Pons (tissue), 1 donor: ENCODE results near the gene CEP164.
"Not testable (repeated sequence)": the region's sequence is repeated elsewhere in the genome, so short reads cannot be mapped to it uniquely, and the experiment has no call there.

Experiments used
- DNase-seq: peaks from one replicate; pipeline ENCODE4 v3.0.0-alpha.2; 2016; ENCODE audit warnings: low spot score

Gene CEP164

DNA sequence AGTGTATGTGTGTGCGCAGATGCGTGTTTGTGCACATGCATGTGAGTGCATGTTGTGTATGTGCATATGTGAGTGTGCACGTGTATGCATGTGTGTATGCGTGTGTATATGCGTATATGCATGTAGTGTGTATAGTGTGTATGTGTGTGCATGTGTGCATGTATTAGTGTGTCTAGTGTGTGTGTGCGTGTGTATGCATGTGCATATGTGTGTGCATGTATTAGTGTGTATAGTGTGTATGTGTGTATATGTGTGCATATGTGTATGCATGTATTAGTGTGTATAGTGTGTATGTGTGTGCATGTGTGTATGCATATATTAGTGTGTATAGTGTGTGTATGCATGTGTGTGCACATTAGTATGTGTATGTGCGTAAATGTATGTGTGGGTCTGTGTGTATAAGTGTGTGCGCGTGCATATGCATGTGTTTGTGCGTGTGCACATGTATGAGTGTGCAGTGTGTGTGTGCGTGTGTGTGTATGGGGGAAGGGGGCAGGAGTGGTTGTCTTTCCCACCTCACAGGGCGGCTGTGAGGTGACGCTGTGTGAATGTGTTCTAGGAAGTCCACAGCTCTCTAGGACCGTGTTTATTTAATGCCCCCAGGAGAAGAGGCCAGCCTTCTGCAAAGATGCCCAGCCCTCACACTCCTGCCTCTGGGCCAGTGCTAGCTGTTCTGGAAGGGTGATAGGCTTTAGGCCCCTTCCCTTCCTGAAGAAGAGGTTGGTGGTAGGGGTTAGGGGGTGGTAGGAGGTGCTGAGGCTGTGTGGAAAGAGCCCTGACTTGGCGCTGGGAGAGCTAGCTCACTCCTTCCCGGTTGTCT is 114.6 kb downstream of the CEP164 start:
- no peak for DNase-seq

DNA sequence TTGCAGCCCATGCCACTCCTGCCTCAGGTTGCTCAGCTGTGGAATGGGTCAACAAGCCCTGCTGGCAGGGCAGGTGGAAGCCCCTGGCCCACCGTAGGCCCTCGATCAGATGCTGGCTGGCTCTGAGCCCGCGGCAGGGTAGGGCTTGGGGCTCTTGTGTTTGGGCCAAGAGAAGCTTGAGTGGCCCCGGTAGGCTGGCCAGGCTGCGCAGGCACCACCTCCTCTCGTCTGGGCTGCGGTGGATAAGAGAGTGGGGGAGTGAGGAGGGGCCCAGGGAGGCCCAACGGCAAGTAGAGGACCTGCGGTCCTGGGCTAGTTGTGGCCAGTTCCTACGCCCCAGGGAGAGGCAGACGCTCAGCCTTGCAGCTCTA is 115.2 kb downstream of the CEP164 start:
- DNase-seq, result no peak

- peak; percentile 57 for DNase-seq
These were observed 115.9 kb downstream of the CEP164 start for GRCh38 chr11:117443266-117444186.

DNA sequence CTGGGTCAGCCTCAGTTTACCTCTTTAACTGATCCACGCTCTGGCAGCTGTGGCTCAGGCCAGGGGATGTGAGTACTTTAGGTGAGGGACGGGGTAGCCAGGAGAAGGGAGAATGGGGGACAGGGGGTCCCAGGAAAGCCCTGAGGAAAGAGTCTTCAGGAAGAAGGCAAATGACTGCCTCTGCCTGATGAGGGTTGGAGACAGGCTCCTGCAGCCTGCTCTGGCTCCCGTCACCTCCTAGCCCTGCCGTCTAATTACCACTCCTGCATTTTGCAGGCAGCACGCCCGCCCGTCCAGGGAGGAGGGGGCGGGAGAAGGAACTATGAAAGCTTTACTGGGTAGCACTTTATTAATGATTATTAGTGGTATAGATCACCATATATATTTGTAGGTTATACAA is 116.6 kb downstream of the CEP164 start:
- DNase-seq, result no peak

DNA sequence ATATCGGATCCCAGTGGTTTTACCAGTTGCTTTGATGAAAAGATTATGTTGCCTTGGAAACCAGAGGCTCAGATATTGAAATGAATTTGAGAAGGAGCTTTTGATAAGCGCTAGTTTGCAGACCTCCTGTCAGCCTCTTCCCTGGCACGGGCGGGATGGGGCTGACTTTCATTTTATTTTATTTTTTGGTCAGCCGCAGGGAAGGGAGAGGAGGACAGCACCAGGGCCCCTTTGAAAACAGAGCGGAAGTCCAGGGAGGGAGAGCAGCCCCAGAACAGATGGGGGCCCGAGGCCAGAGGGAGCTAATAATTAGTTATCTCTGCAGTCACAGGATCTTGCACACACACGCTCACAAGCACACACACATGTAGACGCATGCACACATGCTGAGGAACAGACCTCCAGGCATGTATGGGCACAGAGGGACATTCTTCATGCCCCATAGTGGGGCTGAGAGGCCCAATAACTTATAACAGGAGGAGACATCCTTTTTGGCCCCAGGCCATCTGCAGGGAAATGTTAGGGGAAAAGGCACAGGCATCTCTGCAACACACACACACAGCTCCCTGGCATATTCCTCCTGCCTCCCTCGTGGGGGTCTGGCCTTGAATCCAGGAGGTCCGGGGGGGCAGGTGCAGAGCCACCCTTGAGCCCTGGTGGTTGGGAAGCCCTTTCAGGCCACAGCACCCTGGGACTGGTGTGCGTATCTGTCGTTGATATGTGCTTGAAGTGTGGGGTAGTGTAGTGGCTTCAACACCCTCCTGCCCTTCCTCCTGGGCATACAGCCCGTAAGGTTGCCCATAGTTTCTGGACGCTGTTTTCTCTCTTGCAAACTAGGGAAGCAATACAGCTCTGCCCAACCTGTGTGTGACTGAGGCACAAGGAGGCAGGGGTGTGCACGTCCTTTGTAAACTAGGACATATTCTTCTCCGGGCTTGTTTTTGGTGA is 117.3 kb downstream of the CEP164 start:
- DNase-seq, result no peak

GRCh38 chr11:117449111-117449693 is 121.5 kb downstream of the CEP164 start:
- DNase-seq, result no peak

GRCh38 chr11:117453886-117454563 is 126.4 kb downstream of the CEP164 start:
- no peak for DNase-seq

- no peak for DNase-seq
These were observed 126.9 kb downstream of the CEP164 start for GRCh38 chr11:117454564-117454917.

DNA sequence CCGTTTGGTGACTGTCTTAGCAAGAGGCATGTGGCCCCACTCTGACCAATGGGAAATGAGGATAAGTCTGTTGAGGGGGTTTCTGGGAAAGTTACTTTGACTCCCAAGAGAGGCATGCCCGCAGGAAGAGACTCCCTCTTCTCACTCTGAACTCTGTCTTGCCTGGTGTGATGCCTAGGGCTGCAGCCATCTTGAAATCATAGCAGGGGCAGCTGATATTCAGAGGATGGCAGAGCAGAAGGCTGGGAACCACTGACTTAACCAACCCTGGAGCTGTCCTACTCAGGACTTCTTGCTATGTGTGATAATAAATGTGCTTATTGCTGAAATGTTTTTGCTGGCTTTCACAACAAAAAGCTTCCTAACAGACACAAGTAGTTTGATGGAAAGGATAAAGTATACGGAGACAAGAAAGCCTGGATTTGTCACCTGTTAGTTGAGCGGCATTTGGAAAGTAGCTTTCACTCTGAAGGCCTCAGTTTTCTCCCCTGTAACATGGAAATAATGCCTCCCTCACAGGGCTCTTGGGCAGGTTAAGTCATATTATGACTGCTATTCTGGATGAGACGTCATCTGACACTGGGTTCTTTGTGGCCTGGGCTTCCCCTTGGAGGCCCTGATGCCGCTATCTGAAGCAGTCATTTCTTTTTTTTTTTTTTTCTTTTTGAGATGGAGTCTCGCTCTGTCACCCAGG is 128.5 kb downstream of the CEP164 start:
- no peak for DNase-seq

GRCh38 chr11:117456721-117457029 is 129.0 kb downstream of the CEP164 start:
- DNase-seq, result not testable (repeated sequence)

DNA sequence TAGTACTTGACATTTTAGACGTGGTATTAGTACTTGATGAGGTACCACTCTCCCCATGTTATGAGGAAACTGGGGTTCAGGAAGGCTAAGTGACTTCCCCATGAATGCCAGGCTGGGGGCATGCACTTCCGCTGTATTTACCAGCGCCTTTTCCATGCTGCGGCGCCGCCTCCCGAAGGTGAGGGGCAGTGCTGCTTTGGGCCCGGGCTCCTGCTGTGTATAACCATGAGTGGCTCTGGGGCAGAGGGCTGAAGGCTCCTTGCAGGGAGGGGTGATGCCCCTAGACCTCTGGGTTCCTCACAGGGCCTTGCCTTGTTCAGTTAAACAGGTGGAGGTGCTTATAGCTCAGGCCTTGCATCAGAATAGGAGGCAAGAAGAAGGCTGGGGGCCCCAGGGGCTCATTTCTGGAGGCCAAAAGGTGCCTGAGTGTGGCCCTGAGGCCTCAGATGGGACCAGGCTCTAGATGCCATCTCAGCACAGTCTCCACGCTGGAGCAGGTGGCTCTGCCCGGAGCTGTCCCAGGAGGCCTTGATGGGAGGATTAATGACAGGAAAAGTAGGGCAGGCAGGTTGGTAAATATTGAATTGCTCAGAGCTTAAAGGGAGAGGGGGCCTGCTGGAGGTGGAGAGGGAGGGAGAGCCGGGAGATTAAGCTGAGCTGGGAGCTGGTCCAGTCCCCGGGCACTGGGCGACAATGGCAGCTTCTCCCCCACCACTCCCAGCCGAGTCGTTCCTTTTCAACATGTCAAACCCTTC is 129.6 kb downstream of the CEP164 start:
- no peak for DNase-seq

GRCh38 chr11:117457835-117458234 is 130.2 kb downstream of the CEP164 start:
- no peak for DNase-seq

DNA sequence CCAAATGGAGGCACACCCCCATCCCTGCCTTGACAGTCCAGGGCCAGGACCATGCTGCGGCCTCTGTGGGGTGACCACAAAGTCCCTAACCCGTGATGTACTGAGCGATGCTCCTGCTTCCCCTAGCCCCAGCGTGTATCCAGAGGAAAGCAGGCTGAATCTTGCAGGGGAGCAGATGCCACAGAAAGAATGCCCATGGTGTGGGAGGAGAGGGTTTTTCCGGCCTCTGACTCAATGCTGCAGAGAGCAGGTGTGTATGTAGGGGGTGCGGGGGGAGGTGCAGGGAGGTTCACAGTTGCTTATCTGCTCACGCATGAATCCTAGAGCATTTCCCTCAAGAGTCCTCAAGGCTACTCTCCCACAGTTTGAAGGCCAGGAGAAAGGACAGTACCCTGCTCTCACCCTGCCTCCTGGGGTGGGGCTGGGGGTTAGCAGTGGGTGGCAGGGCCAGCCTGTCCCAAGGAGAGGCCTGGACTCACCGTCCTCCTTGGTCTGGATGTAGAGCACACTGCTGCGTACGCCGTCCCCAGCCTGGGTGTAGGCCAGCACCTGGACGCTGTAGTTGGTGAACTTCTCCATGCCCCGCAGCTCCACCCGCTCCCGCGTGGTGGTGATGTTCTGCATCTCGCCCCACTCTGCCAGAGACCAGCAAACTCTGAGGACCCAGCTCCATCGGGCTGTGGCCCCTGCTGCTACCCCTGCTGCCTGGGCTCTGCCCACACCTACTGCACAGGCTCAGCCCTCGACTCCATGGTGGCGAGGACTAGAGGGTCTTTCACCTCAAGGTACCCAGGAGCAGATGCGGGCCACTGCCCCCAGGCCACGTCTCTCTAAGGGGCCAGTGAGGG is 130.8 kb downstream of the CEP164 start:
- no peak for DNase-seq

DNA sequence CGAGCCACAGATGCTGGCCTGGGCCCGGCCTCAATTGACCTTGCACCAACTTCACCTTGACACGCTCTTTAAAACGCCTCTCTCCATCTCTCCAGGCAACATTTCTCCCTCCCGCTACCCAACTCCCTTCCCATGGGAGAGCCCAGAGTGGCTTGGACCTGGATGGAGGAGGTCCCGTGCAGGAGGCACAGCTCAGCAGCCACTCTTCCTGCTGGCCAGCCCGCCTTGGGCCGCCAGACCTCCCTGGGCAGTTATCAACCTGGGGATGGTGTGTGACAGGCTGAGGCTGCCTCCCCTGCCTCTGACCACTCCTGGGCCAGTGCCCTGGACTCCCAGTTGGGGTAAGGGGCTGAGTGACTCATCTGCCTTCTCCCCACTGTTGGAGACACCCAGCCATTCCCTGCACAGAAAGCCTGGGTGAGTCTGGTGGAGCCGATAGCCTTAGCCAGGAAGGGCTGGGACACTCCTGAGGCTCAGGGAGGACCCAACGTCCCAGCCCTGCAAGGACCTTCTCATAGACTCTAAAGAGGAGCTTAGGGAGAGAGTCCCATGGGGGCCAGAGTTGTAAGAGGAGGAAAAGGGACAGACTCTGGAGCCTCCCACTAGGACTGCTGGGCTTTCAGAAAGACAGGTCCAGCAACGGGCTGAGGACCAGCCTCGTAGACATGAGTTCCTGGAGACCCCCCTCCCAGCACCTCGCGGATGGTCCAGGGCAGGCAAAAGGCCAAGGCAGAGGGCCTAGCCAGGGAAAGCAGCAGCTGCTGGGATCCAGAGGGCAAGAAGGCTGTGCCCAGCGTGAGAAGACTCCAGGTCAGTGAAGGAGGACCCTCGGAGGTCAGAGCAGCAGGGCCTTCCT is 131.7 kb downstream of the CEP164 start:
- DNase-seq, result no peak

GRCh38 chr11:117459979-117460300 is 132.3 kb downstream of the CEP164 start:
- DNase-seq, result no peak

DNA sequence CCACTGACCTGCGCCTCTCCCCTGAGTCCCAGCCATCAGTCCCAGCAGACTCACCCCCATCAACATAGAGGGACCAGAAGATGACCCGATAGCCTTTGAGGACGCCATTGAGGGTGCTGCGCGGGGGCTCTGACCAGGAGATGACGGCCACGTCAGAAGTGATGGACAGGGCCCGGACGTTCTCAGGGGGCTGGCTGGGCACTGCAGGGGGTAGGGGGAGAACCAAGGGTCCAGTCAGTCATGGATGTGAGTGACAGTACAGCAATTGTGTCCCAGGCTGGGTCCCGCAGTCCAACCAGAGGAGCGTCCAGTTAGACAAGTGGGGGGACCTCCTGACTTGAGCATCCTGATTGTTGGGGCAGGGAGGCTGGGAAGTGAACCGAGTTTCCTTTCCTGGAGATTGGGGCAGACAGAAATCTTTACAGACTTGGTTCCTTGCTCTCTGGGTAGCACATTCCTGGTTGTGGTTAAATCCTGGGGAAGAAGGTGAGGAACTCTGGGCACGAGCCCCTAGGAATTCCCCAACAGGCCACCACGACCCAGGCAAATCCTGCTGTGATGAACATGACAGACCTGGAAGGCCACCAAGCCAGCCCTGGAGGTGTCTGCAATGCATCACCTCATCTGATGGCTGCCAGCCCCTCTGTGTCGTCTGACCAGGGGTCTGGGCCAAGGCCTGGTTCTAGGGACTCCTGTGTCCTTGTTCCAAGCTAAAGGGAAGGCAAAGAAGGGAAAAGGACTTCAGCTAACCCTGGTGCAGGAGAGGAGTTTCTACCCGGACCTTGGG is 133.9 kb downstream of the CEP164 start:
- DNase-seq, result no peak

DNA sequence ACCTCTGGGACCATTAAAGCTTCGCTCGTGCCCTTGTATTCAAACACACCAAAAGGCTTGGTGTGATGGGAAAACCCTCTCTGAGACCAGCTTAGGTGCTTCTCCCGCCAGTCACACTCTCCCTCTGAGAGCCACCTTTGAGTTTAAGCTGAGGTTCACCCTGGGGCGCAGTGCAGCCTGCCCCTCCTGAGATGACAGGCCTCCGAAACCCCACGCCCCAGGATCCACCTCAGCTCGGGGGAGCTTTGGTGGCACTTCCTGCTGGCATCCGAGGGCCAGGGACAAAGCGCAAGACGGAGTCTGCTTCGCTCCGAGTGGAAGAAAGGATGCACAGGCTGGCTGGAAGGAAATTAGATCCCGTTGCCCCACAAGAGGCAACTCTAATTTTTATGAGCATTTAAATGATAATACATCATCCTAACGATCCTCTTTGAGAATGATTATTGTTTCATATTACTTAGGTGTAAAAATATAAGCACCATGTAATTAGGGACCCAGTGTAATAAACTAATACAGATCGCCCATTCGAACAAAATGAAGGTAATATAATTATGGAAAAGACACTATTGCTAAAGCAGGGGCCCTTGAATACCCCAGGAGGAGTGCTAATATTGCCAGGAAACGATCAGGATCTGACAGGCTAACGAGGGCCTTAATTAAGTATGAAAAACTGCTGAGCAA is 134.7 kb downstream of the CEP164 start:
- no peak for DNase-seq
